CD4-positive, alpha-beta memory T cell (primary cell): ENCODE measurements around the gene PCDHB6. TPM values are rescaled to one million over a fixed set of nuclear protein-coding genes. Genes with fewer than 3 reads are reported as not detected.
"Not testable (repeated sequence)": the region's sequence is repeated elsewhere in the genome, so short reads cannot be mapped to it uniquely, and the experiment has no call there.

Experiments used
- CTCF ChIA-PET: fragments of 350-600 bp; sonication (Branson Sonifier 250); formaldehyde crosslinking; loops from one replicate; lab custom pipeline; 2021; ENCODE audit warnings: inconsistent platforms; ENCODE audit not compliant: partially characterized antibody; lab: Charles Lee
- POLR2A ChIA-PET: fragments of 350-600 bp; sonication (Branson Sonifier 250); formaldehyde crosslinking; loops from one replicate; lab custom pipeline; 2021; ENCODE audit not compliant: partially characterized antibody; lab: Charles Lee
- DNase-seq, 5 donors: peaks; one replicate each; pipeline versions ENCODE4 v3.0.0 to v3.0.0-alpha.2; 2020 to 2022; ENCODE audit warnings: mixed read lengths in 1 of 5
- H3K27ac ChIP-seq: one replicate; pipeline ENCODE4 v1.7.0; 2013; ENCODE audit warnings: low read depth, low read length
- H3K27me3 ChIP-seq: 2 replicates; pipeline ENCODE4 v1.7.0; 2013; ENCODE audit warnings: mild to moderate bottlenecking, low read length, moderate library complexity; ENCODE audit not compliant: insufficient read depth
- H3K36me3 ChIP-seq: 2 replicates; pipeline ENCODE4 v1.7.0; 2013; ENCODE audit warnings: mild to moderate bottlenecking, low read length, moderate library complexity; ENCODE audit not compliant: insufficient read depth
- H3K4me1 ChIP-seq: 2 replicates; pipeline ENCODE4 v1.7.0; 2013; ENCODE audit warnings: mild to moderate bottlenecking, low read length, moderate library complexity; ENCODE audit not compliant: insufficient read depth
- H3K4me3 ChIP-seq, 2 donors: one replicate each; pipeline ENCODE4 v1.7.0; 2013; ENCODE audit warnings: low read length in 2 of 2, mild to moderate bottlenecking in 1 of 2
- H3K9me3 ChIP-seq, 2 donors: one replicate each; pipeline ENCODE4 v1.7.0; 2013; ENCODE audit warnings: low read length in 2 of 2, control low read depth in 1 of 2; ENCODE audit not compliant: control insufficient read depth in 1 of 2
- H3K27ac Mint-ChIP-seq, 7 donors: one replicate each; pipeline ENCODE4 v1.8.0; 2020 to 2021; ENCODE audit warnings: mixed read lengths in 7 of 7, mild to moderate bottlenecking in 6 of 7, inconsistent platforms in 3 of 7, moderate library complexity in 3 of 7
- H3K27me3 Mint-ChIP-seq, 2 donors: one replicate each; pipeline ENCODE4 v1.8.0; 2020 to 2021; ENCODE audit warnings: mixed read lengths in 2 of 2
- H3K36me3 Mint-ChIP-seq, 2 donors: one replicate each; pipeline ENCODE4 v1.8.0; 2020 to 2021; ENCODE audit warnings: mixed read lengths in 2 of 2, inconsistent platforms in 1 of 2, mild to moderate bottlenecking in 1 of 2
- H3K4me1 Mint-ChIP-seq, 4 donors: one replicate each; pipeline ENCODE4 v1.8.0; 2020 to 2021; ENCODE audit warnings: mixed read lengths in 4 of 4, mild to moderate bottlenecking in 1 of 4
- H3K4me3 Mint-ChIP-seq, 8 donors: one replicate each; pipeline ENCODE4 v1.8.0; 2020 to 2021; ENCODE audit warnings: mixed read lengths in 8 of 8, mild to moderate bottlenecking in 7 of 8, moderate library complexity in 6 of 8, inconsistent platforms in 3 of 8
- H3K9me3 Mint-ChIP-seq, 8 donors: one replicate each; pipeline ENCODE4 v1.8.0; 2020 to 2021; ENCODE audit warnings: mixed read lengths in 8 of 8, mild to moderate bottlenecking in 5 of 8, inconsistent platforms in 3 of 8, moderate library complexity in 1 of 8
- intact Hi-C: fragments of 100-400 bp; cut with micrococcal nuclease; formaldehyde crosslinking; loops from one replicate; pipeline ENCODE4 v1.15.1; 2023
- polyA plus RNA-seq, 2 donors: library from polyadenylated mRNA; unstranded; fragments of 300-500 nt; fragmentation: Illumina TruSeq; gene quantifications; one replicate each; pipeline ENCODE4 v1.2.3, GENCODE V29; 2021
- total RNA-seq, 2 experiments: library from RNA; stranded (reverse); gene quantifications; one replicate each; pipeline ENCODE4 v1.2.3, GENCODE V29; 2021

PCDHB6 gene
- total and polyA plus RNA-seq, 4 experiments from 2014 or later: not detected

GRCh38 chr5:141180313-141180712, 30.5 kb downstream of the PCDHB6 start:
- ChIA-PET CTCF (no interaction called here), POLR2A (no interaction called here)
- no peak overlapping the region for H3K27ac Mint-ChIP-seq
- H3K27ac ChIP-seq: no peak overlapping the region
- H3K4me1 Mint-ChIP-seq: peaks cover 0 to 6% (median 0%) of the 10 kb centered on the region in 4 donors
- no peak overlapping the region for H3K4me3 ChIP-seq
- H3K9me3 Mint-ChIP-seq: peaks cover 0 to 35% (median 21%) of the 10 kb centered on the region in 8 donors
- intact Hi-C loops: no loop called here
- no peak for DNase-seq
- no peaks in the 10 kb centered on the region for H3K4me1 ChIP-seq
- no peaks in the 10 kb centered on the region for H3K9me3 ChIP-seq
- H3K27me3 ChIP-seq: no peaks in the 10 kb centered on the region
- H3K4me3 Mint-ChIP-seq: no peak overlapping the region
- H3K36me3 ChIP-seq: no peaks in the 10 kb centered on the region
- no peaks in the 10 kb centered on the region for H3K36me3 Mint-ChIP-seq
- H3K27me3 Mint-ChIP-seq: peaks cover 18 to 22% of the 10 kb centered on the region in 2 donors

DNA sequence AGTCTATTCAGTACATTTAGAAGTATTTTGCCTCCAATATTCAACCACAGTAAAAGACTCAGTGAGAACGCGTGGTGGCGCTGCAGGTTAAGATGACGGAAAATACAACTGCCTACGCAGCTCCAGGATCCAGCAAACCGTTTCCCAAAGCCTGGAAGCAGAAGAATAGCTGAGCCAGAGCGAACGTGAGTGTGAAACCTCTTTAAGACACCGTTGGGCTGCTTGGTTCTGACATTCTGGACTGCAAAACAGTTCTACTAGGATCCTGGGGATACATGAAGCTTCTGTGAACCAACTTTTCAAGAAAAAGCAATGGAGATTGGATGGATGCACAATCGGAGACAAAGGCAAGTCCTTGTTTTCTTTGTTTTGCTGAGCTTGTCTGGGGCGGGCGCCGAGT, 32.4 kb downstream of the PCDHB6 start, which contains the start of gene PCDHB16:
PCDHB16 (plus strand) TSS at position 140 of the 400 bp plus-strand sequence; CDS start at position 313, 173 bp downstream.
- peaks cover 0 to 39% (median 23%) of the 10 kb centered on the region in 8 donors for H3K9me3 Mint-ChIP-seq
- H3K27me3 ChIP-seq: no peaks in the 10 kb centered on the region
- POLR2A ChIA-PET: no interaction called here
- H3K27me3 Mint-ChIP-seq: peaks cover 18 to 29% of the 10 kb centered on the region in 2 donors
- H3K9me3 ChIP-seq: no peaks in the 10 kb centered on the region
- no peak for DNase-seq
- H3K36me3 Mint-ChIP-seq: no peaks in the 10 kb centered on the region
- H3K36me3 ChIP-seq: no peaks in the 10 kb centered on the region
- intact Hi-C loops: no loop called here
- H3K27ac ChIP-seq: no peak within 1 kb of the TSS
- CTCF ChIA-PET: no interaction called here
- no peak within 1 kb of the TSS for H3K4me3 Mint-ChIP-seq
- H3K4me1 ChIP-seq: no peaks in the 10 kb centered on the region
- H3K27ac Mint-ChIP-seq: no peak within 1 kb of the TSS
- no peak within 1 kb of the TSS for H3K4me3 ChIP-seq
- peaks cover 0 to 11% (median 3%) of the 10 kb centered on the region in 4 donors for H3K4me1 Mint-ChIP-seq

DNA sequence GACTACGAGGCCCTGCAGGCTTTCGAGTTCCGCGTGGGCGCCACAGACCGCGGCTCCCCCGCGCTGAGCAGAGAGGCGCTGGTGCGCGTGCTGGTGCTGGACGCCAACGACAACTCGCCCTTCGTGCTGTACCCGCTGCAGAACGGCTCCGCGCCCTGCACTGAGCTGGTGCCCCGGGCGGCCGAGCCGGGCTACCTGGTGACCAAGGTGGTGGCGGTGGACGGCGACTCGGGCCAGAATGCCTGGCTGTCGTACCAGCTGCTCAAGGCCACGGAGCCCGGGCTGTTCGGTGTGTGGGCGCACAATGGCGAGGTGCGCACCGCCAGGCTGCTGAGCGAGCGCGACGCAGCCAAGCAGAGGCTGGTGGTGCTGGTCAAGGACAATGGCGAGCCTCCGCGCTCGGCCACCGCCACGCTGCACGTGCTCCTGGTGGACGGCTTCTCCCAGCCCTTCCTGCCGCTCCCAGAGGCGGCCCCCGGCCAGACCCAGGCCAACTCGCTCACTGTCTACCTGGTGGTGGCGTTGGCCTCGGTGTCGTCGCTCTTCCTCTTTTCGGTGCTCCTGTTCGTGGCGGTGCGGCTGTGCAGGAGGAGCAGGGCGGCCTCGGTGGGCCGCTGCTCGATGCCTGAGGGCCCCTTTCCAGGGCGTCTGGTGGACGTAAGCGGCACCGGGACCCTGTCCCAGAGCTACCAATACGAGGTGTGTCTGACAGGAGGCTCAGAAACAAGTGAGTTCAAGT, 34.4 kb downstream of the PCDHB6 start:
- POLR2A ChIA-PET, H3K4me3 ChIP-seq, H3K4me1 ChIP-seq, H3K27ac Mint-ChIP-seq, H3K9me3 ChIP-seq, DNase-seq, intact Hi-C loops, H3K27me3 ChIP-seq, CTCF ChIA-PET, H3K36me3 ChIP-seq, H3K27ac ChIP-seq, H3K4me3 Mint-ChIP-seq, H3K36me3 Mint-ChIP-seq: not testable (repeated sequence)
- H3K27me3 Mint-ChIP-seq: peaks cover 23 to 38% of the 10 kb centered on the region in 2 donors
- peaks cover 3 to 46% (median 27%) of the 10 kb centered on the region in 8 donors for H3K9me3 Mint-ChIP-seq
- peaks cover 0 to 16% (median 5%) of the 10 kb centered on the region in 4 donors for H3K4me1 Mint-ChIP-seq

DNA sequence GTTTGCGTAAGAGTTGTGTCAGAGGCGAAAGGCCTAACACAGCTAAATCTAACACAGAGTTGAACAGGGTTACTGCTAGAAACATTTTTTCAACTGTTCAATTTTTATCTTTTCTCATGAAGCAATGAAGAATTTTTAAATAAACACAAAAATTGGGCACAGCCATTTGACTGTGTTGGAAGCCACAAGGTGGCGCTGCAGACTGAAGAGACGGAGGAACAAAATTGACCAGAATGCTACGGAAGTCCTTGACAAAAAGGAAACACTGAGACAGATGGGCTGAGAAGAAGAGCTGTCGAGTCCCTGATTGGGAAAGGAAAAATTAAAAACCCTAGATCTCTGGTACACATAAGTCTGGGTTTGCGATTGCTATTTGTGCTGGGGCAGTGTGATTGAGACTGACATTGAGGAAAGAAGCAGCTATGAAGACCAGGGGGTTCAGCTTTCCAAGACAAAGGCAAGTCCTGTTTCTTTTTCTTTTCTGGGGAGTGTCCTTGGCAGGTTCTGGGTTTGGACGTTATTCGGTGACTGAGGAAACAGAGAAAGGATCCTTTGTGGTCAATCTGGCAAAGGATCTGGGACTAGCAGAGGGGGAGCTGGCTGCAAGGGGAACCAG, 37.1 kb downstream of the PCDHB6 start, which contains the start of gene PCDHB9:
PCDHB9 (plus strand) TSS at position 265 of the 616 bp plus-strand sequence; CDS start at position 423, 158 bp downstream.
- Mint-ChIP-seq H3K4me3 (peak within 1 kb of the TSS; percentile 5 to 75 (median 48)), H3K27ac (no peak within 1 kb of the TSS), H3K9me3 (peaks cover 3 to 54% (median 33%) of the 10 kb centered on the region in 8 donors), H3K36me3 (peaks cover 3 to 4% of the 10 kb centered on the region in 2 donors), H3K4me1 (peaks cover 0 to 21% (median 5%) of the 10 kb centered on the region in 4 donors), H3K27me3 (peaks cover 32 to 37% of the 10 kb centered on the region in 2 donors)
- DNase-seq: peak; percentile 15 to 57 (median 22)
- H3K4me1 ChIP-seq: no peaks in the 10 kb centered on the region
- intact Hi-C loops: loop anchor here (5.0 kb wide), 1 partner anchor 375 kb away; no protein-coding TSS in a partner anchor
- no peaks in the 10 kb centered on the region for H3K36me3 ChIP-seq
- no peaks in the 10 kb centered on the region for H3K9me3 ChIP-seq
- POLR2A ChIA-PET: no interaction called here
- no peaks in the 10 kb centered on the region for H3K27me3 ChIP-seq
- no peak within 1 kb of the TSS for H3K27ac ChIP-seq
- CTCF ChIA-PET: interaction anchor here (1.3 kb wide), 3 partner anchors 13 to 370 kb away, joined by 3 to 5 read pairs (median 3); no protein-coding TSS in a partner anchor
- H3K4me3 ChIP-seq: no peak within 1 kb of the TSS

DNA sequence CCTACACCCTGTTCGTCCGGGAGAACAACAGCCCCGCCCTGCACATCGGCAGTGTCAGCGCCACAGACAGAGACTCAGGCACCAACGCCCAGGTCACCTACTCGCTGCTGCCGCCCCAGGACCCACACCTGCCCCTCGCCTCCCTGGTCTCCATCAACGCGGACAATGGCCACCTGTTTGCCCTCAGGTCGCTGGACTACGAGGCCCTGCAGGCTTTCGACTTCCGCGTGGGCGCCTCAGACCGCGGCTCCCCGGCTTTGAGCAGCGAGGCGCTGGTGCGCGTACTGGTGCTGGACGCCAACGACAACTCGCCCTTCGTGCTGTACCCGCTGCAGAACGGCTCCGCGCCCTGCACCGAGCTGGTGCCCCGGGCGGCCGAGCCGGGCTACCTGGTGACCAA, 38.8 kb downstream of the PCDHB6 start:
- peak overlapping the region in 1 of 8 donors; percentile 22 for H3K4me3 Mint-ChIP-seq
- H3K9me3 ChIP-seq, H3K27ac ChIP-seq, H3K36me3 ChIP-seq, H3K4me3 ChIP-seq, POLR2A ChIA-PET, DNase-seq, H3K36me3 Mint-ChIP-seq, H3K4me1 ChIP-seq, H3K27me3 ChIP-seq, CTCF ChIA-PET, H3K27ac Mint-ChIP-seq: not testable (repeated sequence)
- H3K9me3 Mint-ChIP-seq: peaks cover 2 to 57% (median 36%) of the 10 kb centered on the region in 8 donors
- peaks cover 29 to 31% of the 10 kb centered on the region in 2 donors for H3K27me3 Mint-ChIP-seq
- H3K4me1 Mint-ChIP-seq: peaks cover 0 to 18% (median 6%) of the 10 kb centered on the region in 4 donors
- intact Hi-C loops: loop anchor here (5.0 kb wide), 1 partner anchor 374 kb away; no protein-coding TSS in a partner anchor

DNA sequence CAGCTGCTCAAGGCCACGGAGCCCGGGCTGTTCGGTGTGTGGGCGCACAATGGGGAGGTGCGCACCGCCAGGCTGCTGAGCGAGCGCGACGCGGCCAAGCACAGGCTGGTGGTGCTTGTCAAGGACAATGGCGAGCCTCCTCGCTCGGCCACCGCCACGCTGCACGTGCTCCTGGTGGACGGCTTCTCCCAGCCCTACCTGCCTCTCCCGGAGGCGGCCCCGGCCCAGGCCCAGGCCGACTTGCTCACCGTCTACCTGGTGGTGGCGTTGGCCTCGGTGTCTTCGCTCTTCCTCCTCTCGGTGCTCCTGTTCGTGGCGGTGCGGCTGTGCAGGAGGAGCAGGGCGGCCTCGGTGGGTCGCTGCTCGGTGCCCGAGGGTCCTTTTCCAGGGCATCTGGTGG, 39.3 kb downstream of the PCDHB6 start:
- CTCF ChIA-PET, H3K4me3 ChIP-seq, POLR2A ChIA-PET, H3K36me3 Mint-ChIP-seq, H3K36me3 ChIP-seq, H3K27me3 ChIP-seq, H3K4me3 Mint-ChIP-seq, DNase-seq, H3K9me3 ChIP-seq, H3K27ac Mint-ChIP-seq, H3K27ac ChIP-seq, H3K4me1 ChIP-seq: not testable (repeated sequence)
- peaks cover 0 to 18% (median 6%) of the 10 kb centered on the region in 4 donors for H3K4me1 Mint-ChIP-seq
- H3K9me3 Mint-ChIP-seq: peaks cover 2 to 57% (median 36%) of the 10 kb centered on the region in 8 donors
- intact Hi-C loops: loop anchor here (5.0 kb wide), 1 partner anchor 373 kb away; no protein-coding TSS in a partner anchor
- H3K27me3 Mint-ChIP-seq: peaks cover 29 to 31% of the 10 kb centered on the region in 2 donors
